Sciatic nerve (tissue), 2 donors: ENCODE results near the gene KRTCAP2. TPM values are rescaled to one million over a fixed set of nuclear protein-coding genes. Genes with fewer than 3 reads are reported as not detected.
"Not testable (repeated sequence)": the region's sequence is repeated elsewhere in the genome, so short reads cannot be mapped to it uniquely, and the experiment has no call there.

Experiments
- ATAC-seq: fragments of 200-7000 bp; cut with Tn5 transposase; one replicate; pipeline ENCODE4 v1.9.1; 2020; ENCODE audit warnings: mild to moderate bottlenecking, moderate library complexity
- DNase-seq: peaks from one replicate; pipeline ENCODE4 v3.0.0-alpha.2; 2020; ENCODE audit warnings: low spot score
- intact Hi-C: fragments of 100-400 bp; cut with DNase I; formaldehyde crosslinking; loops from one replicate; pipeline ENCODE4 v1.14.2; 2022
- total RNA-seq: library from RNA; stranded (reverse); fragmentation: NEBNext Ultra II Directional; extraction: Animal tissue kit (Norgen Biotek cat#: 25700); gene quantifications from one replicate; pipeline ENCODE4 v1.2.1, GENCODE V29; 2021
- donor health status: DM: no; HTN: no; CAD: no.
- donor health status: DM: no; HTN: no; CAD: no.

The KRTCAP2 gene
- total RNA-seq, 1 donor from 2014 or later, result 162 TPM

- ATAC-seq, result no peak
- no peak for DNase-seq
- intact Hi-C loops, result no loop called here
Measured at GRCh38 chr1:155158991-155159390, 14.1 kb downstream of the KRTCAP2 start.

- intact Hi-C loops, ATAC-seq, DNase-seq: not testable (repeated sequence)
Measured at GRCh38 chr1:155155996-155156643, 17.0 kb downstream of the KRTCAP2 start.

- no peak for ATAC-seq
Measured at GRCh38 chr1:155145491-155145890, 27.6 kb downstream of the KRTCAP2 start.

GRCh38 chr1:155141749-155142148, 31.4 kb downstream of the KRTCAP2 start:
- intact Hi-C loops, result no loop called here
- no peak for ATAC-seq

More at GRCh38 chr1:155145491-155145890, 27.6 kb downstream of the KRTCAP2 start:
- intact Hi-C loops, result no loop called here
- no peak for DNase-seq

DNA sequence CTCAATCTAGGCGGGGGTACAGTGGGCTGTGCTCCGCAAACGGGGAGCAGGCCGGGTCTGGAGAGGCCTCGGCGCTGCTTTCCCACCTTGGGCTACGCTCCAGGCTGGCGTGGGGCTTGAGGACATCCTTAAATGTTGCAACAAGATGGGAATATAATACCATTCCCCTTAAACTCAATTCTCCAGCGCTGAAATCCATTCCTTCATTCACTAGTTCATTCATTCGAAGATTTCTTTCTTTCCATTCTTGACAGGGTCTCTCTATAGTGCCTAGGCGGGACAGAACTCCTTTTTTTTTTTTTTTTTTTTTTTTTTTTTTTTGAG, 32.5 kb downstream of the KRTCAP2 start:
- intact Hi-C loops, result no loop called here
- no peak for DNase-seq

More at GRCh38 chr1:155141749-155142148, 31.4 kb downstream of the KRTCAP2 start:
- DNase-seq, result no peak

DNA sequence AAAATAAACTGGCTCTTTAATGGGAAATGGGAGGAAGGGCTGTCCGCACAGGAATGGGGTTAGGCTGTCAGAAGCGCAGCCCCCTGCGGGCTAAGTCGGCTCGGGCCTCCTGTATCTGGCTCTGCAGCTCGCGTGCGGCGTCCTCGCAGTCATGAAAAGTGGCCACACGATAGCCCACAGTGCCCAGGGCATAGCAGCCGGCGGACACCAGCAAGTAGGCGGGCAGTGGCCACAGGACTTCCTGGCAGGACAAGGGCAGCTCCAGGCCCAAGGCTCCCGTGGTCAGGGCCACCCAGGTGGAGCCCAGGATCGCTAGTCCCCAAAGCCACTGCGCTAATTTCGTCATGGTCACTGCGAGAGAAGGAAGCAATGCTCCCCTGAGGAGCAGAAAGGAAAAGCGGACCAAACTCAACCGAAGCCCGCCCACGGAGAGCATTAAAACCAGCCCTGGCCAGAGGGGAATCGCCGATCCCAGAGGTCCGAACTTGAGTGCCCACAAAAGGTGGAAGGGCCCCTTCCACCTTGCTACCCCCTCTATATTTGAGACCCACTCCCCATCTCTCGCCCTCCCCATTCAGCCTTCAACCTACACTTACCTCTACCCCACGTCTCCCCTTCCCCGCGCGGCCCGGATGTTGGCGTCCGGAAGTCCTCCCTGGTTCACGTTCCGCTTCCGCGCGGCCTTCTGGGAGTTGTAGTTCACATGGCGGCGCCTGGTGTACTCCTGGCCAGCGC, 33.0 kb downstream of the KRTCAP2 start, which contains the start of gene DPM3:
Gene DPM3 (minus strand): TSS at position 637 of the 735 bp plus-strand sequence. CDS start 291 bp downstream, at position 346.
- DNase-seq (peak; percentile 94), ATAC-seq (peak; percentile 89)
- intact Hi-C loops, result no loop called here

More for the DNA sequence above, 32.5 kb downstream of the KRTCAP2 start:
- ATAC-seq, result no peak

- intact Hi-C loops, result no loop called here
- ATAC-seq, result no peak
Measured at GRCh38 chr1:155137154-155137949, 35.8 kb downstream of the KRTCAP2 start.

DNA sequence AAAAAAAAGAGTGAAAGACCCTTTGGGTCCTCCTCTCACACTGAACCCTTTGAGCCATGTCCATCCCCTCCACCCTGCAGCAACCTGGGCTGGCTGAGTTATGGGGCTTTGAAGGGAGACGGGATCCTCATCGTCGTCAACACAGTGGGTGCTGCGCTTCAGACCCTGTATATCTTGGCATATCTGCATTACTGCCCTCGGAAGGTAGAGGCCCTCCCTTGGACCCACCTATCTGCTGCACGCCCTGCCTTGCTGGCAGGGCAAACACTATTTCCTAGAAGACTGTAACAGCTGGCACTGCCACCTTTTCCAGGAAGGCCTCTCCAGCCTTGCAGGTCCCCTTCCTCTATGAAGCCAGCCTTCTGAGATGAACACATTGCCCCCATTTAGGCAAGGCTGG, 36.4 kb downstream of the KRTCAP2 start:
- ATAC-seq, result no peak
- DNase-seq, result no peak
- intact Hi-C loops, result no loop called here

More at GRCh38 chr1:155137154-155137949, 35.8 kb downstream of the KRTCAP2 start:
- no peak for DNase-seq

- ATAC-seq, result peak; percentile 95
Measured at GRCh38 chr1:155135415-155136028, 37.6 kb downstream of the KRTCAP2 start, which contains the start of gene SLC50A1. Gene SLC50A1 (plus strand): TSS chr1:155135852. CDS start chr1:155135912, 60 bp downstream.

DNA sequence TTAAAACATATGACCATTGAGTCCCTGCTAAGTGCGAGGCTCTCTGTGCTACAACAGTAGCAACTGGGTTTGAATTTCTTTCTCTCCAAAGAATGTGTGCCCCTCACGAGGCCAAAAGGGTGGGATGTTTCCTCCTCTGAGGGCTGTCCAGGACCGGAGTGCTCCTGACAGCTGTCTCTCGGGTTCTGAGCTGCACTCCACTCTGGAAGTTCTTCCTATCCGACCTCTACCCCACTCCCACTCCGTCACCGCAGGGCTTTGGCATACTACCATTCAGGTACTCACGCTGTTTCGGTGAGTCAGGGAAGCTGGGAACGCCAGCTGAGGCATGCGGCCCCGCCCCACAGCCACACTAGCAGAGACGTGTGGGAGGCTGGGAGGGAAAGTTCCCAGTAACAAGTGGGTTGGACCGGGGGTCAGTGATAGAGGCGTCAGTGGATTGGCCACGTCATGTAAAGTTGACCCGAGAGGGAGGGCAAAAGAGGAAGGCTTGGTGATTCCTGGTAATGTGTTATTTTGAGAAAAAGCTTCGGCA, 38.2 kb downstream of the KRTCAP2 start:
- intact Hi-C loops, result no loop called here
- peak; percentile 83 for ATAC-seq
- DNase-seq, result peak; percentile 91

More at GRCh38 chr1:155135415-155136028, 37.6 kb downstream of the KRTCAP2 start, which contains the start of gene SLC50A1:
- DNase-seq, result peak; percentile 97
- intact Hi-C loops, result no loop called here

DNA sequence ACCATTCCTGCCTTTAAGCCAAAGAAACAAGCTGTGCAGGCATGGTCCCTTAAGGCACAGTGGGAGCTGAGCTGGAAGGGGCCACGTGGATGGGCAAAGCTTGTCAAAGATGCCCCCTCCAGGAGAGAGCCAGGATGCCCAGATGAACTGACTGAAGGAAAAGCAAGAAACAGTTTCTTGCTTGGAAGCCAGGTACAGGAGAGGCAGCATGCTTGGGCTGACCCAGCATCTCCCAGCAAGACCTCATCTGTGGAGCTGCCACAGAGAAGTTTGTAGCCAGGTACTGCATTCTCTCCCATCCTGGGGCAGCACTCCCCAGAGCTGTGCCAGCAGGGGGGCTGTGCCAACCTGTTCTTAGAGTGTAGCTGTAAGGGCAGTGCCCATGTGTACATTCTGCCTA, 38.8 kb downstream of the KRTCAP2 start:
- DNase-seq, result no peak
- ATAC-seq, result no peak
- intact Hi-C loops, result no loop called here

DNA sequence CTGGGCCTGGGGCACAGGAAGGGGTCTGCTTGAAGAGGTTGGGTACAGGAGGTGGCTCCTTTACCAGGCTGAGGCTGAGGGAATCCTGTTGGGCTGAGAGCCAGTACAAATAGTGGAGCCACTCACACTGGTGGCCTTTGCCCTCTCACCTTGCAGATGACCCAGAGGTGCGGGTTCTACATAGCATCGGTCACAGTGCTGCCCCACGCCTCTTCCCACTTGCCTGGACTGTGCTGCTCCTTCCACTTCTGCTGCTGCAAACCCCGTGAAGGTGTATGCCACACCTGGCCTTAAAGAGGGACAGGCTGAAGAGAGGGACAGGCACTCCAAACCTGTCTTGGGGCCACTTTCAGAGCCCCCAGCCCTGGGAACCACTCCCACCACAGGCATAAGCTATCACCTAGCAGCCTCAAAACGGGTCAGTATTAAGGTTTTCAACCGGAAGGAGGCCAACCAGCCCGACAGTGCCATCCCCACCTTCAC, 39.3 kb downstream of the KRTCAP2 start:
- intact Hi-C loops, result no loop called here
- DNase-seq (no peak), ATAC-seq (no peak)

DNA sequence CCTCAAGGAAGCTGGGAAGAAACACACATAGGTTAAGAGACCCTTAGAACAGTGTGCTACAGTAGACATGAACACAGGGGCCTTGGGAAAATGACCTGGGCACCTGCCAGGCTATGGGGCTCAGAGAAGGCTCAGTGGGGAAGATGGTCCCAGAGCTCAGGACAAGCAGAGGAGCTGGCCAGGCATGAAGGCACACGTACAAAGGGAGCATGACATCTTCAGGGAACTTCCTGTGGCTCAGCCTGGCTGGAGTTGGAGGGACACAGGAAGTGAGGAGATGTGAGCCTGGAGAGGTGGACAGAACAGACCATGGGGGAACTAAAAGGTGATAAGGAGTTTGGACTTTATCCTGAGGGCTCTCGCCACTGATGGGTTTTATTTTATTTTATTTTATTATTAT, 41.2 kb downstream of the KRTCAP2 start:
- intact Hi-C loops, result no loop called here
- ATAC-seq, result no peak
- DNase-seq, result no peak

GRCh38 chr1:155131285-155131684, 41.8 kb downstream of the KRTCAP2 start:
- DNase-seq (no peak), ATAC-seq (no peak)
- intact Hi-C loops, result no loop called here

GRCh38 chr1:155130272-155131006, 42.7 kb downstream of the KRTCAP2 start:
- ATAC-seq (no peak), DNase-seq (no peak)
- intact Hi-C loops, result no loop called here

- ATAC-seq (no peak), DNase-seq (peak; percentile 64)
- intact Hi-C loops, result loop anchor here (10.0 kb wide), 1 partner anchor 46 kb away; the partner anchor contains the start of genes KRTCAP2 and TRIM46
Measured at GRCh38 chr1:155128755-155129473, 44.2 kb downstream of the KRTCAP2 start.
